Neutrophil (primary cell): ENCODE data around the gene GARNL3.

Experiments
- H3K27ac ChIP-seq: fragments of 200-600 bp; sonication (generic); 2 replicates; pipeline ENCODE4 v1.5.1; 2016; ENCODE audit warnings: mild to moderate bottlenecking, moderate library complexity
- H3K27me3 ChIP-seq: fragments of 200-600 bp; sonication (generic); 2 replicates; pipeline ENCODE4 v1.6.0; 2016; ENCODE audit warnings: mild to moderate bottlenecking
- H3K36me3 ChIP-seq: fragments of 200-600 bp; sonication (generic); 2 replicates; pipeline ENCODE4 v1.5.1; 2017
- H3K4me1 ChIP-seq, 2 experiments: fragments of 200-600 bp in 1 of 2; sonication (generic) in 1 of 2; 1 replicate in 1 of 2; 2 replicates in 1 of 2; pipeline versions ENCODE4 v1.5.1 to v1.6.1; 2013 to 2016; ENCODE audit warnings: low read depth in 1 of 2, low read length in 1 of 2, mild to moderate bottlenecking in 1 of 2, moderate library complexity in 1 of 2; ENCODE audit not compliant: control insufficient read depth in 1 of 2, insufficient read depth in 1 of 2
- H3K4me3 ChIP-seq, 2 experiments: fragments of 200-600 bp in 1 of 2; sonication (generic) in 1 of 2; 1 replicate in 1 of 2; 2 replicates in 1 of 2; pipeline ENCODE4 v1.5.1; 2013 to 2016; ENCODE audit warnings: low read depth in 1 of 2, low read length in 1 of 2, mild to moderate bottlenecking in 1 of 2, moderate library complexity in 1 of 2
- H3K9me3 ChIP-seq: fragments of 200-600 bp; sonication (generic); 2 replicates; pipeline ENCODE4 v1.5.1; 2016
- TF ChIP-seq, protein P1 (sequence below): fragments of 200-600 bp; sonication (generic); IDR thresholded peaks from 2 replicates; pipeline ENCODE4 v1.5.1; 2016; ENCODE audit warnings: antibody characterized with exemption

Gene GARNL3, protein sequence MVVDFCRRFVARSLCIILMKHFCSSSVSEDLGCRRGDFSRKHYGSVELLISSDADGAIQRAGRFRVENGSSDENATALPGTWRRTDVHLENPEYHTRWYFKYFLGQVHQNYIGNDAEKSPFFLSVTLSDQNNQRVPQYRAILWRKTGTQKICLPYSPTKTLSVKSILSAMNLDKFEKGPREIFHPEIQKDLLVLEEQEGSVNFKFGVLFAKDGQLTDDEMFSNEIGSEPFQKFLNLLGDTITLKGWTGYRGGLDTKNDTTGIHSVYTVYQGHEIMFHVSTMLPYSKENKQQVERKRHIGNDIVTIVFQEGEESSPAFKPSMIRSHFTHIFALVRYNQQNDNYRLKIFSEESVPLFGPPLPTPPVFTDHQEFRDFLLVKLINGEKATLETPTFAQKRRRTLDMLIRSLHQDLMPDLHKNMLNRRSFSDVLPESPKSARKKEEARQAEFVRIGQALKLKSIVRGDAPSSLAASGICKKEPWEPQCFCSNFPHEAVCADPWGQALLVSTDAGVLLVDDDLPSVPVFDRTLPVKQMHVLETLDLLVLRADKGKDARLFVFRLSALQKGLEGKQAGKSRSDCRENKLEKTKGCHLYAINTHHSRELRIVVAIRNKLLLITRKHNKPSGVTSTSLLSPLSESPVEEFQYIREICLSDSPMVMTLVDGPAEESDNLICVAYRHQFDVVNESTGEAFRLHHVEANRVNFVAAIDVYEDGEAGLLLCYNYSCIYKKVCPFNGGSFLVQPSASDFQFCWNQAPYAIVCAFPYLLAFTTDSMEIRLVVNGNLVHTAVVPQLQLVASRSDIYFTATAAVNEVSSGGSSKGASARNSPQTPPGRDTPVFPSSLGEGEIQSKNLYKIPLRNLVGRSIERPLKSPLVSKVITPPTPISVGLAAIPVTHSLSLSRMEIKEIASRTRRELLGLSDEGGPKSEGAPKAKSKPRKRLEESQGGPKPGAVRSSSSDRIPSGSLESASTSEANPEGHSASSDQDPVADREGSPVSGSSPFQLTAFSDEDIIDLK

DNA sequence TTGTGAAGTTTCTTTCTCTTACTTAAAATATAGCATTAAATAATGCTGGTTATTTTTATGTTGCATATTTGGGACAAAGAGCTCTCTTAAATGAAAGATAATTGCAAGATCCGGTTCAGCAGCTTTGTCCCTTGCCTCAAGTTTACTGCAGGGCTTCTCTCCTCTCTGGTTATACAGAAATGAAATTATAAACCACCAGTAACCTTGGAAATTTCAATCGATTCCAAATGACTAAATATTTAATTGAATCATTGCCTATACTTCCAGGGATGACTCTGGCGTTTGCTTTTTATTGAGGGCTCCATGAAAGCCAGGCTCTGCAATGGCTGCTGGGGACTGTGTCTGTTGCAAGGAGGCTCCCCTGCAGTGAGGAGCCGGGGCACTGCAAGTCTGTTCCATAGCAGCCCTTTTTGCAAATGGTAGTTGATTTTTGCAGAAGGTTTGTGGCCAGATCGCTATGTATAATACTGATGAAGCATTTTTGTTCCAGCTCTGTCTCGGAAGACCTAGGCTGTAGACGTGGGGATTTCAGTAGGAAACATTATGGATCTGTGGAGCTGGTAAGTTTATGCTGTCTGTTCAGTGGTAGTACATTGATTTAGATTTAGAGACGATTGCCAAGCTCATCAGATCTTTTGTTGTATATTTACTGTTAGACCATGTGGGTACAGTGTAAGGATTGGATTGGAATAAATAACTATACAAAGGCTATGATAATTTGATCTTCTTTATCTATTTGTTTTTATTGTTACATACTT, at the start of gene GARNL3:
Gene GARNL3, plus strand, starts transcription at position 313 of the 758 bp plus-strand sequence. Its CDS starts 104 bp downstream, at position 417.
- H3K4me3 ChIP-seq: no peak within 1 kb of the TSS
- TF ChIP-seq, protein P1, sequence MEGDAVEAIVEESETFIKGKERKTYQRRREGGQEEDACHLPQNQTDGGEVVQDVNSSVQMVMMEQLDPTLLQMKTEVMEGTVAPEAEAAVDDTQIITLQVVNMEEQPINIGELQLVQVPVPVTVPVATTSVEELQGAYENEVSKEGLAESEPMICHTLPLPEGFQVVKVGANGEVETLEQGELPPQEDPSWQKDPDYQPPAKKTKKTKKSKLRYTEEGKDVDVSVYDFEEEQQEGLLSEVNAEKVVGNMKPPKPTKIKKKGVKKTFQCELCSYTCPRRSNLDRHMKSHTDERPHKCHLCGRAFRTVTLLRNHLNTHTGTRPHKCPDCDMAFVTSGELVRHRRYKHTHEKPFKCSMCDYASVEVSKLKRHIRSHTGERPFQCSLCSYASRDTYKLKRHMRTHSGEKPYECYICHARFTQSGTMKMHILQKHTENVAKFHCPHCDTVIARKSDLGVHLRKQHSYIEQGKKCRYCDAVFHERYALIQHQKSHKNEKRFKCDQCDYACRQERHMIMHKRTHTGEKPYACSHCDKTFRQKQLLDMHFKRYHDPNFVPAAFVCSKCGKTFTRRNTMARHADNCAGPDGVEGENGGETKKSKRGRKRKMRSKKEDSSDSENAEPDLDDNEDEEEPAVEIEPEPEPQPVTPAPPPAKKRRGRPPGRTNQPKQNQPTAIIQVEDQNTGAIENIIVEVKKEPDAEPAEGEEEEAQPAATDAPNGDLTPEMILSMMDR: no peak
- no peaks in the 10 kb centered on the region for H3K36me3 ChIP-seq
- H3K27me3 ChIP-seq: peaks cover 3% of the 10 kb centered on the region
- no peak within 1 kb of the TSS for H3K27ac ChIP-seq
- no peaks in the 10 kb centered on the region for H3K9me3 ChIP-seq
- no peaks in the 10 kb centered on the region for H3K4me1 ChIP-seq

DNA sequence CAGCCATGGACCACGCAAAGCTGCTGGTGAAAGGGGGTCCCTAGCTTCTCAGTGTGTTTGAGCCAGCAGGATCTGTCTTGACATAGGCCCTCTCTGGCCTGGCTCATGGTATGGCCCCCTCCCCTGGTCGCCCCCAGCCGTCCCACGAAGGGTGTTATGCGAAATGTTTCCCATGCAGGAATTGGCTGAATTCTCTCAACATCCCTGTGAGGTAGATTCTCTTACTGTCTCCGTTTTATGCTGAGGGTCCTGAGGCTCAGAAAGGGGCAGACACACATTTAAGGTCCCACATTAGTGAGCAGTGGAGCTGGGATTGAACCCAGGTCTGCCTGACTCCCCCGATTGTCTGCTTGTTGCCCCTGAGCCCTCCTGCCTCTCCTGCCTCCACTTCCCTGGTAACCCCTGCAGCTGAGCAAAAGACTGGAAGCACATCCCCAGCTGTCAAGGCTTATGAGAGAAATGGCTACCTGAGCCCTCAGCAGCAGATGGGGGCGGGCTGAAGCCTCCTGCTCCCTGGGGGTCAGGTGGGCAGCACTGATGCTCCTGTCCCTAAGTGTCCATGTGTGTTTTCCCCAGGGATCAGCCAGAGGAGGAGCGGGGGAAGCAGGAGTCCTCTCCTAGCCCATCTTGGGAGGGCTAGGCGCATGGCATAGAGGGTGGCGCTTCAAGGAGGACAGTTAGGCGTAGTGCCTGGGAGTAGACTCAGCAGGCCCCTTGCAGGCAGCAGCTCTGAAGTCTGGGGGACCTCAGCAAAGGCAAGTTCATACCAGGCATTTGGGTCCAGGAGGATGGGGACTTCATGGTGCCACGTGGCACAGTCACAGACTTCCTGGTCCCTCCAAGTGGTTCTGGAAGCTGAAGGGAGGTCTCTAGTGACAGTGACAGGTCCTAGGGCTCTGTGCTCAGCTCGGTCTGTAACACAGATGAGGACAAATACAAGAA, 49.0 kb upstream of the GARNL3 start:
- H3K36me3 ChIP-seq: no peaks in the 10 kb centered on the region
- H3K4me1 ChIP-seq: no peaks in the 10 kb centered on the region
- no peaks in the 10 kb centered on the region for H3K9me3 ChIP-seq
- no peak overlapping the region for H3K4me3 ChIP-seq
- peaks cover 3% of the 10 kb centered on the region for H3K27me3 ChIP-seq
- TF ChIP-seq, protein P1: no peak
- H3K27ac ChIP-seq: no peak overlapping the region

DNA sequence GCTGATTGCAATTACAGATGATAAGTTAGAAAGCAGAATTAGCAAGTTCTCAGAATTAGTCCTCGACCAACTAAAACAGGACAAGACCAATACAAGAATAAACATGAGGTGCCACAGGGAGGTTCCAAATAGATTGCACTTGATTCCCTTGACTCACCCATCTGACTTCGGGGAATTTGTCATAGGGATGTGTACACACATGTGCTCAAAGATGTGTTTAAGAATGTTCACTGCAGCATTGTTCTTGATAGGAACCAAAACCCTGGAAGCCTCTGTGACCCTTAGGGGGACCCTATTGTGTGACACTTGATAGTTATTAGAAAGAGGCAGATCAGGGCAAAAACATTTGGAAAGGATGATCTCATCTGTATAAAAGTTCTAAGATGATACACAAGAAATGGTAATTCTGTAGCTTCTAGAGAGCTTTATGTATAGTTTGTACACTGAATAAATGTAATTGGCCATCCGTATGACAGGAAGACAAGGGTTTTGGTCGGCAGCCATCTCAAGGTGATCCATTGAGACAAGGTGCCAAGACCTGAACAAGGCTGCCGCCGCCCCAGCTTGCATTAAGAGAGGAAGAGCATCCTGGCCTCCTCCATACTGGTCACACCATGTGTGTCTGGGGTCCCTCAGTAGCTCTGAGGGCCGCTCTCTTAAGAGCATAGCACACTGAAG, 48.2 kb upstream of the GARNL3 start:
- Histone ChIP-seq H3K36me3 (no peaks in the 10 kb centered on the region), H3K27ac (no peak overlapping the region), H3K27me3 (peaks cover 3% of the 10 kb centered on the region), H3K4me1 (no peaks in the 10 kb centered on the region), H3K9me3 (no peaks in the 10 kb centered on the region), H3K4me3 (no peak overlapping the region)
- TF ChIP-seq, protein P1: no peak

DNA sequence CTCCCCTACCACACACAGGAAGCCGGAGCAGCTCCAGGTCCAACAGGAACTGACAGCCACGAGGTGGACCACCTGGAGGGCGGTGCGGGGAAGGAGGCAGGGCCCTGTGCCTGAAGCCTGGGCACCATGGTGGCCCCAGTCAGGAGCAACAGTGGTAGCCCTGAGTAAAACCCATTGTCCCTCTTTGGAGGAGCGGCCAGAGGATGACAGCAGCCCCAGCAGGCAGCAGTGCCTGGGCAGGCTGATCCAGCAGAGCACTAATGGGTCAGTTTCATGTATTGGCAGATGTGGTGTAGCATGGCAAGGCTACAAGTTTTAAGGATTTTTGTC, 47.7 kb upstream of the GARNL3 start:
- peaks cover 3 to 4% of the 10 kb centered on the region in 2 experiments for H3K4me1 ChIP-seq
- TF ChIP-seq, protein P1: no peak
- no peak overlapping the region for H3K4me3 ChIP-seq
- H3K27ac ChIP-seq: no peak overlapping the region
- no peaks in the 10 kb centered on the region for H3K9me3 ChIP-seq
- peaks cover 3% of the 10 kb centered on the region for H3K27me3 ChIP-seq
- no peaks in the 10 kb centered on the region for H3K36me3 ChIP-seq
